MM.1S (cell line): ENCODE measurements around the gene HS6ST3.
"Not testable (repeated sequence)": the region's sequence is repeated elsewhere in the genome, so short reads cannot be mapped to it uniquely, and the experiment has no call there.

ENCODE experiments used
- DNase-seq: peaks from one replicate; pipeline ENCODE4 v3.0.0-alpha.2; 2015
- H2AFZ ChIP-seq: fragments of 300-600 bp; sonication (generic); 2 replicates; pipeline ENCODE4 v1.6.0; 2016; ENCODE audit warnings: antibody characterized with exemption, low read length
- H3F3A ChIP-seq: fragments of 300-600 bp; sonication (generic); 2 replicates; pipeline ENCODE4 v1.6.1; 2016; ENCODE audit warnings: mild to moderate bottlenecking, antibody characterized with exemption, low read length, moderate library complexity, mixed read lengths; ENCODE audit not compliant: insufficient read depth
- H3K27ac ChIP-seq: fragments of 300-600 bp; sonication (generic); 2 replicates; pipeline ENCODE4 v1.5.1; 2016; ENCODE audit warnings: mild to moderate bottlenecking, low read length
- H3K27me3 ChIP-seq: fragments of 300-600 bp; sonication (generic); replicated peaks from 2 replicates; pipeline ENCODE4 v1.6.0; 2016; ENCODE audit warnings: low read length; ENCODE audit not compliant: insufficient read depth
- H3K36me3 ChIP-seq: fragments of 300-600 bp; sonication (generic); replicated peaks from 2 replicates; pipeline ENCODE4 v1.6.1; 2016; ENCODE audit warnings: mild to moderate bottlenecking, low read length, mixed read lengths; ENCODE audit not compliant: insufficient read depth
- H3K4me1 ChIP-seq: fragments of 300-600 bp; sonication (generic); 2 replicates; pipeline ENCODE4 v1.6.1; 2016; ENCODE audit warnings: low read length, mixed read lengths
- H3K4me2 ChIP-seq: fragments of 300-600 bp; sonication (generic); 2 replicates; pipeline ENCODE4 v1.6.0; 2016; ENCODE audit warnings: low read depth, low read length
- H3K4me3 ChIP-seq: fragments of 300-600 bp; sonication (generic); 2 replicates; pipeline ENCODE4 v1.5.1; 2016; ENCODE audit warnings: low read length, mixed read lengths
- H3K79me2 ChIP-seq: fragments of 300-600 bp; sonication (generic); 2 replicates; pipeline ENCODE4 v1.6.1; 2016; ENCODE audit warnings: mixed run types, low read length, mixed read lengths
- H3K9ac ChIP-seq: fragments of 300-600 bp; sonication (generic); 2 replicates; pipeline ENCODE4 v1.6.1; 2016; ENCODE audit warnings: low read length, mixed read lengths
- H3K9me2 ChIP-seq: fragments of 300-600 bp; sonication (generic); replicated peaks from 2 replicates; pipeline ENCODE4 v1.6.1; 2016; ENCODE audit warnings: mild to moderate bottlenecking, low read length, mixed read lengths; ENCODE audit not compliant: insufficient read depth
- H3K9me3 ChIP-seq: fragments of 300-600 bp; sonication (generic); replicated peaks from 2 replicates; pipeline ENCODE4 v1.6.1; 2016; ENCODE audit warnings: mild to moderate bottlenecking, low read length, mixed read lengths; ENCODE audit not compliant: insufficient read depth
- H4K20me1 ChIP-seq: fragments of 300-600 bp; sonication (generic); 2 replicates; pipeline ENCODE4 v1.6.1; 2016; ENCODE audit warnings: mild to moderate bottlenecking, low read length, moderate library complexity, mixed read lengths; ENCODE audit not compliant: insufficient read depth
- CTCF ChIP-seq: fragments of 300-600 bp; sonication (generic); IDR thresholded peaks from 2 replicates; pipeline ENCODE4 v1.5.1; 2016; ENCODE audit warnings: antibody characterized with exemption, low read length, mixed read lengths
- EZH2 ChIP-seq: fragments of 300-600 bp; sonication (generic); optimal IDR thresholded peaks from 2 replicates; pipeline ENCODE3; 2017; ENCODE audit warnings: low read depth, mild to moderate bottlenecking, antibody characterized with exemption, low read length, mixed read lengths
- EZH2phosphoT487 ChIP-seq: fragments of 300-600 bp; sonication (generic); IDR thresholded peaks from 2 replicates; pipeline ENCODE4 v1.6.1; 2018; ENCODE audit warnings: antibody characterized with exemption, low read length

The HS6ST3 gene

GRCh38 chr13:96093296-96094006, 3.5 kb downstream of the HS6ST3 start:
- Histone ChIP-seq H3K4me3 (no peak overlapping the region), H4K20me1 (no peaks in the 10 kb centered on the region), H3K27ac (no peak overlapping the region), H3K4me1 (no peaks in the 10 kb centered on the region), H3K4me2 (no peak overlapping the region), H3K79me2 (no peaks in the 10 kb centered on the region), H2AFZ (no peak overlapping the region), H3K9ac (no peak overlapping the region), H3K9me3 (no peaks in the 10 kb centered on the region), H3K27me3 (peaks cover 9% of the 10 kb centered on the region), H3F3A (no peaks in the 10 kb centered on the region), H3K36me3 (no peaks in the 10 kb centered on the region), H3K9me2 (no peaks in the 10 kb centered on the region)
- no peak for DNase-seq
- TF ChIP-seq CTCF = no peak
- TF ChIP-seq EZH2 = no peak
- no peak for TF ChIP-seq EZH2phosphoT487

- Histone ChIP-seq H3F3A (no peaks in the 10 kb centered on the region), H3K36me3 (no peaks in the 10 kb centered on the region), H3K4me1 (no peaks in the 10 kb centered on the region), H3K27me3 (no peaks in the 10 kb centered on the region), H3K27ac (no peak overlapping the region), H3K4me3 (no peak overlapping the region), H3K9ac (no peak overlapping the region), H3K9me3 (no peaks in the 10 kb centered on the region), H4K20me1 (no peaks in the 10 kb centered on the region), H3K79me2 (no peaks in the 10 kb centered on the region), H3K4me2 (no peak overlapping the region), H2AFZ (no peak overlapping the region), H3K9me2 (no peaks in the 10 kb centered on the region)
- no peak for TF ChIP-seq EZH2phosphoT487
- no peak for TF ChIP-seq CTCF
- no peak for TF ChIP-seq EZH2
- DNase-seq = no peak
Measured at GRCh38 chr13:96100457-96101220, 10.7 kb downstream of the HS6ST3 start.

DNA sequence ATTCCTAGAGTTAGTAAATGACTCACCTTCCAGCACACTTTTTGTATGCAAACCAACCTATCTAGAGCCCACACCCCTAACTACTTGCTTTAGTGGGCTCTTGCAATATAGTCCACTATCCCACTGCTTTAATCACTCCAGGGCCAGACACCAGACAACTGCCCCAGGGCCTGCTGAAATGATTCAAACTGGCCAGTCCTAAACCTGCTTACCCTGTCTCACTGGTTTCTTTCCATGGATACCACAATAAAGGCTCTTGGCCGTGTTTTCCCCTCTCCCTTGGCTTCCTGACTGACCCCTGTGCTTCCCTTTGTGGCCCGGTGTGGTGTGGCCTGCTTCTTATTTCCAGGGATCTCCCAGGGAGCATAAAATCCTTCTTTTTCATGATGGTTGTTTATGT, 14.6 kb downstream of the HS6ST3 start:
- Histone ChIP-seq H3K9me2 (no peaks in the 10 kb centered on the region), H3K79me2 (no peaks in the 10 kb centered on the region)
- no peak for DNase-seq

DNA sequence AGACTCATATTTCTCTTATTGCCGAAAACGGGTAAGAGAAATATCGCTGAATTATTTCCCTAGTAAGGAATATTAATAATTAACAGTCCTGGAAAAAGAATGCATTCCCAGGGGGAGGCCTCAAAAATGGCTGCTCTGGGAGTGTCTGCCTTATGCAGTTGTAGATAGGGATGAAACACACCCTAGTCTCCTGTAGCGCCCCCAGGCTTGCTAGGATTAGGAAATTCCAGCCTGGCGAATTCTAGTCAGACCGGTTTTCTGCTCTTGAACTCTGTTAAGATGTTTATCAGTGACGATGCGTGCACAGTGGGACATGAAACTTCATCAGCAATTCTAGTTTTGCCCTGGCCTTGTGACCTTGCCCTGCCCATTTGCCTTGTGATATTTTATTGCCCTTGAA, 18.2 kb downstream of the HS6ST3 start:
- H3K4me3 ChIP-seq, H2AFZ ChIP-seq, H3K4me2 ChIP-seq, H3K27ac ChIP-seq, H4K20me1 ChIP-seq, H3F3A ChIP-seq, H3K36me3 ChIP-seq, H3K9me3 ChIP-seq, H3K27me3 ChIP-seq, H3K9ac ChIP-seq, H3K79me2 ChIP-seq, H3K9me2 ChIP-seq, H3K4me1 ChIP-seq, DNase-seq: not testable (repeated sequence)

More for the DNA sequence above, 14.6 kb downstream of the HS6ST3 start:
- H4K20me1 ChIP-seq = no peaks in the 10 kb centered on the region
- H3K4me2 ChIP-seq = no peak overlapping the region
- H3K9me3 ChIP-seq = no peaks in the 10 kb centered on the region
- H2AFZ ChIP-seq = no peak overlapping the region
- no peak overlapping the region for H3K9ac ChIP-seq
- no peaks in the 10 kb centered on the region for H3K4me1 ChIP-seq
- H3F3A ChIP-seq = no peaks in the 10 kb centered on the region
- H3K4me3 ChIP-seq = no peak overlapping the region
- no peaks in the 10 kb centered on the region for H3K36me3 ChIP-seq
- H3K27ac ChIP-seq = no peak overlapping the region
- no peaks in the 10 kb centered on the region for H3K27me3 ChIP-seq
- TF ChIP-seq EZH2 (no peak), EZH2phosphoT487 (no peak), CTCF (no peak)
